ENCODE data around the gene ZC3H12A. TPM values are rescaled to one million over a fixed set of nuclear protein-coding genes. Genes with fewer than 3 reads are reported as not detected.

ZC3H12A gene
- total RNA-seq, 1 experiment from 2014 or later, result 9.4 TPM

GRCh38 chr1:37476087-37476452 is 1.7 kb downstream of the ZC3H12A start:
- Histone ChIP-seq H3K4me3 (ENCODE audit: low read depth in 2 of 2, low read length in 2 of 2) (peak overlapping the region; percentile 74 to 78), H3K27ac (ENCODE audit: low read length) (peak overlapping the region; percentile 89), H3K27me3 (ENCODE audit: control insufficient read depth, insufficient read depth, low read length) (no peaks in the 10 kb centered on the region), H3K36me3 (ENCODE audit: control insufficient read depth, insufficient read depth, low read length) (peaks cover 7% of the 10 kb centered on the region; the same call in 1 of the 2 replicates), H3K9me3 (ENCODE audit: control insufficient read depth, insufficient read depth, low read depth, low read length) (no peaks in the 10 kb centered on the region), H3K4me1 (ENCODE audit: control insufficient read depth, insufficient read depth, low read length) (peaks cover 68% of the 10 kb centered on the region)
- ChIA-PET POLR2A (no interaction called here), CTCF (interaction anchor here (1.2 to 1.5 kb wide), 3 partner anchors 11 to 39 kb away, joined by 4 to 11 read pairs (median 9); partner anchors contain the start of gene MEAF6)
- in situ Hi-C loops (cut with HindIII; ENCODE audit: low pct_unique_long_range_greater_than_20kb, low sequenced_read_pairs) (no loop called here), intact Hi-C loops (cut with micrococcal nuclease; ENCODE audit: unreplicated experiment) (no loop called here)
- ATAC-seq (no peak), DNase-seq (ENCODE audit: low read depth, low spot score) (no peak)
- no TSS peak for BruUV-seq (replicated peaks)
- TF ChIP-seq REST (IDR thresholded peaks at IDR 0.05; ENCODE audit: insufficient read depth in 1 of 2, low read depth in 2 of 2, low read length in 1 of 2) (no peak), CTCF (IDR thresholded peaks at IDR 0.05) (no peak), POLR2AphosphoS5 (IDR thresholded peaks at IDR 0.05; ENCODE audit: low read depth, low read length) (no peak), SIN3A (IDR thresholded peaks at IDR 0.05; ENCODE audit: borderline replicate concordance, insufficient read depth, low read depth, low read length) (no peak), TCF7L2 (IDR thresholded peaks at IDR 0.05; ENCODE audit: low read depth, low read length) (no peak)

DNA sequence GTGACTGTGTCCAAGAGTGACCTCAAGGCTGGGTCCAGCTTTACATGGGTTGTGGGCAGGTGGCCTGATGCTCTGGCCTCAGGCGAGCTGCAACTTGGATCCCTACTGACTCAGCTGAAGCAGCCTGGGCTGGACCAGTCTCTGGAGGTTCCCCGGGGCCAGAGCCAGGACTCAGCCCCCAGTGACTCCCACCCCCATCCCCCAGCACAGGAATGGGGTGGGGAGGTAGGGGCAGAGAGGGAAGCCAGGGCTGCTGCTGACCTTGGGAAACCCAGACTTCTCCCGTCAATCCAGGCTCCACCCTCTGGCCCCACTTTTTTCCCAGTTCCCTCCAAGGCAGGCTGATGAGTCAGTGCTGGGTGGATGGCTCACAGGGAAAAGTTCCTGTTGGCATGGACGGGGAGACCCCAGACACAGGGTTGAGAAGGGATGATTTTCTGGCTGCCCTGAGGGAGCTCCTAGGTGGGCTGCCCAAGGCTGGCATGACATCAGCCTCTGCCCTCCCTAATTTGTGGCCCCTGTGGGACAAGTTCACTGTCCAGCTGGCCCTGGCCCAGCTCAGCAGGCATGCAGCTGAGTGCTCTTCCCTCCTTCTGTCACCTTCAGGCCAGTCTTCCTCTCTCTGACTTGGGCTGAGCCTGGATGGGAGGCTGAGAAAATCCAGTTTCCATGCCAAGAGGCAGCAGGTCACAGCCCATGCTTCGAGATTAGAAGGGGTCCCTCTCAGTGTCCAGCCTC is 2.2 kb downstream of the ZC3H12A start:
- peak overlapping the region; percentile 74 to 78 for H3K4me3 ChIP-seq (ENCODE audit: low read depth in 2 of 2, low read length in 2 of 2)
- ChIA-PET CTCF (interaction anchor here (0.8 to 1.5 kb wide), 3 partner anchors 8 to 18 kb away, joined by 4 to 9 read pairs (median 4); no protein-coding TSS in a partner anchor), POLR2A (no interaction called here)
- in situ Hi-C loops (cut with HindIII; ENCODE audit: low pct_unique_long_range_greater_than_20kb, low sequenced_read_pairs), result no loop called here
- peaks cover 7% of the 10 kb centered on the region; the same call in 1 of the 2 replicates for H3K36me3 ChIP-seq (ENCODE audit: control insufficient read depth, insufficient read depth, low read length)
- no peak for DNase-seq (ENCODE audit: low read depth, low spot score)
- BruUV-seq (replicated peaks), result no TSS peak
- intact Hi-C loops (cut with micrococcal nuclease; ENCODE audit: unreplicated experiment), result no loop called here
- peaks cover 64% of the 10 kb centered on the region for H3K4me1 ChIP-seq (ENCODE audit: control insufficient read depth, insufficient read depth, low read length)
- H3K27ac ChIP-seq (ENCODE audit: low read length), result peak overlapping the region; percentile 89
- TF ChIP-seq TCF7L2 (IDR thresholded peaks at IDR 0.05; ENCODE audit: low read depth, low read length) (no peak), REST (IDR thresholded peaks at IDR 0.05; ENCODE audit: insufficient read depth in 1 of 2, low read depth in 2 of 2, low read length in 1 of 2) (no peak), SIN3A (IDR thresholded peaks at IDR 0.05; ENCODE audit: borderline replicate concordance, insufficient read depth, low read depth, low read length) (no peak), POLR2AphosphoS5 (IDR thresholded peaks at IDR 0.05; ENCODE audit: low read depth, low read length) (no peak), CTCF (IDR thresholded peaks at IDR 0.05) (no peak)
- H3K27me3 ChIP-seq (ENCODE audit: control insufficient read depth, insufficient read depth, low read length), result no peaks in the 10 kb centered on the region
- no peak for ATAC-seq
- H3K9me3 ChIP-seq (ENCODE audit: control insufficient read depth, insufficient read depth, low read depth, low read length), result no peaks in the 10 kb centered on the region

Measured in Panc1 (cell line).